Endometrial microvascular endothelial cells (primary cell): ENCODE measurements around the gene LONP2. TPM values are rescaled to one million over a fixed set of nuclear protein-coding genes. Genes with fewer than 3 reads are reported as not detected.

Source experiments
- in situ Hi-C: cut with HindIII; loops from 2 replicates; pipeline ENCODE4 v1.10.0; 2017; ENCODE audit warnings: low sequenced_read_pairs, low pct_unique_long_range_greater_than_20kb; ENCODE audit errors: inconsistent ontology term
- total RNA-seq: library from RNA; depleted of rRNA; stranded (reverse); fragments of >200 nt; gene quantifications from one replicate; pipeline ENCODE4 v1.2.3, GENCODE V29; 2015; ENCODE audit errors: inconsistent ontology term

Gene LONP2, protein sequence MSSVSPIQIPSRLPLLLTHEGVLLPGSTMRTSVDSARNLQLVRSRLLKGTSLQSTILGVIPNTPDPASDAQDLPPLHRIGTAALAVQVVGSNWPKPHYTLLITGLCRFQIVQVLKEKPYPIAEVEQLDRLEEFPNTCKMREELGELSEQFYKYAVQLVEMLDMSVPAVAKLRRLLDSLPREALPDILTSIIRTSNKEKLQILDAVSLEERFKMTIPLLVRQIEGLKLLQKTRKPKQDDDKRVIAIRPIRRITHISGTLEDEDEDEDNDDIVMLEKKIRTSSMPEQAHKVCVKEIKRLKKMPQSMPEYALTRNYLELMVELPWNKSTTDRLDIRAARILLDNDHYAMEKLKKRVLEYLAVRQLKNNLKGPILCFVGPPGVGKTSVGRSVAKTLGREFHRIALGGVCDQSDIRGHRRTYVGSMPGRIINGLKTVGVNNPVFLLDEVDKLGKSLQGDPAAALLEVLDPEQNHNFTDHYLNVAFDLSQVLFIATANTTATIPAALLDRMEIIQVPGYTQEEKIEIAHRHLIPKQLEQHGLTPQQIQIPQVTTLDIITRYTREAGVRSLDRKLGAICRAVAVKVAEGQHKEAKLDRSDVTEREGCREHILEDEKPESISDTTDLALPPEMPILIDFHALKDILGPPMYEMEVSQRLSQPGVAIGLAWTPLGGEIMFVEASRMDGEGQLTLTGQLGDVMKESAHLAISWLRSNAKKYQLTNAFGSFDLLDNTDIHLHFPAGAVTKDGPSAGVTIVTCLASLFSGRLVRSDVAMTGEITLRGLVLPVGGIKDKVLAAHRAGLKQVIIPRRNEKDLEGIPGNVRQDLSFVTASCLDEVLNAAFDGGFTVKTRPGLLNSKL
- 35.2 TPM for total RNA-seq

GRCh38 chr16:48244080-48244862 lies at the start of gene LONP2:
Gene LONP2 (plus strand): TSS chr16:48244300. CDS start chr16:48244389, 89 bp downstream.
- in situ Hi-C loops: no loop called here

DNA sequence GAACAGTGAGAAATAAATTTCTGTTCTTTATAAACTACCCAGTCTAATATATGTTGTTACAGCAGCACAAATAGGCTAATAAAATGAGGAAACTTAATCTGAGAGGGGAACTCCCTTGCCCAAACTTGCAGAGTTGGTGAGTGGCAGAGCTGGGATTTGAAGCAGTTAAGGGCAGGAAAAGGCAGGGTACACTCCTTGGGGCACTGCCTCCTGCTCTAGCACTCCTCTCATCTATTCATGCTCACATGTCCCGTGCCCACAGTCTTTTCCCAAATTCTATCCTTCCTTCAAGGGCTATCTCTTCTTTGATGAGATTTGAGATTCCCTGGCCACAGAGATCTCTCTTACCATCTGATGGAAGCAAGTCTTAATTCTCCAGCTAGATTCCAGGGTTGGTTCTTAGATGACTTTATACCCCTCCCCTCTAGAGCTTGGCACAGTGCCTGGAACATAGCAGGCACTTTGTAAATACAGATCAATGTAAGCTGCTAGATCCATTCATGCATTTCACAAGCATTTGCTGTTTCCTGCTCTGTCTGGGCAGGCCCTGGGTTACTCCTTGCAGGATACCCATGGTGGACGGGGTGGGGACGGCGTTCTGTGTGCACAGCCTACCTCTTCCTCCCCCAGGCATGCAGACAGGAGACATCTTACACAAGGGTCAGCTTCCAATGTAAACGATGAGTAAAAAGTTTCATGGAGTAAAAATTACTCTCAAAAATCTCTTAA lies 49.1 kb upstream of the LONP2 start:
- in situ Hi-C loops: no loop called here

- in situ Hi-C loops: no loop called here
Observed at GRCh38 chr16:48197294-48197693, 46.8 kb upstream of the LONP2 start.

GRCh38 chr16:48201515-48202201 lies 42.4 kb upstream of the LONP2 start:
- in situ Hi-C loops: no loop called here

DNA sequence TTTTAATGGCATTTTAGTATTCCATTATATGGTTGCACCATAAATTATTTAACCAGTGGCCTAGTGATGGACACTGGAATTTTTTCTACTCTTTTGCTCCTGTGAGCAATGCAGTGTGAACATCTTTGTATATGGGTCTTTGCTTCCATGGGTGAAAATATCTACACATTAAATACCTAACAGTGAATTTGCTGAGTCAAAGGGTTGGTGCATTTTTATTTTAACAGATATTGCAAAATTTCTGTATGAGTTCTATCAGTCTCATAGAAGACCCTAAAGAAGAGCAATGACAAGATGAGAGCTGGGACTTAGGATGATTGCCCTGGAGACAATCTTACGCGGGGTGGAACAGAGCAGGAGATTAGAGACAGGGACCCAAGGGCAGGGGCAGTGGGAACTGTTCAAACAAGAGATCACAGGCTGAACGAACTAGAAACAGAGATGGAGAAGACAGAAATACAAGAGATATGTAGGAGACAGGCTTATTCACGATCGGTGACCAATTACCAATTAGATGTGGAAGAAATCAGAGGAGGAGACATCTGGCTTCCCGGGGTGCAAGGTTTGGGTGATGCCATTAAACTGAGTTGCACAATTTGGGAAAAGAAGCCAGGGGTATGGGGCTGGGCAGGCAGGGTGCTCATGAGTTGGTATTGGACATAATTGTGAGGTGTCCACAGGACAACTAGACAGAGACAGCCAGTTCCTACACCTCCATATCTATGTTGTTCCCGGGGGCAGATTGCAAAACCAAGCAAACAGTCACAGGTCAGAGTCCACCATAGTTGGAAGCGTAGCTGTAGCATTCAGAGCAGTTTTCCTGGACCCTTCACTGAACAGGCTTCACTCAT lies 39.9 kb upstream of the LONP2 start:
- in situ Hi-C loops: no loop called here

- in situ Hi-C loops: no loop called here
Observed at GRCh38 chr16:48204825-48205151, 39.3 kb upstream of the LONP2 start.

DNA sequence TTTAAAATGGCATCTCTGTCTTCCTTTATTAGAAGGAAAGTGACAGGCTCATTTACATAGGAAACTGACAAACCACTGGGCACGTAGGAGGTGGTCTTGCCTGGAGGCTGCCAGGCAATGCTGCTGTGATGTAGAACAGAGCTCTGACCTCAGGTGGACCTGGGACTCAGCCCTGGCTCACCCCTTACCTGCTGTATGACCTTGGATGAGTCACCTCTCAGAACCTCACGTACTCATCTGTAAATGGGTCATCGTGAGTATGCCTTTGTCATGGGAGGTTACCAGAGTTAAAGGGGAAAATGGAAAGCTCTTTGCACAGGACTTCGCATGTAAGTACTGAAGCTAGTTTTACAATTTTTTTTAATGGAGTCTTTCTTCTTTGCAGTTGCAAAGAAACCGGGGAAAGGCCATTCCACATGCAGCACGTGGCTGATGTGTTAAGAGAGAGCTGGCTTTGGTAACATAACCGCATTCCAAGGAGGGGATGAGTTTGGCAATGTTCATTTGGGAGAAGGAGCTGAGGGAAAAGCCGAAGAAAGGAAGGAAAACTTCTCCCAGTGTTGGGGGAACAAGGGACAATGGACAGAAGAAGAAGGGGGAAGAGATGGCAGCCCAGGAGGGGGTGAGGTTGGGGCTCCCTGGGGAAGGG lies 37.4 kb upstream of the LONP2 start:
- in situ Hi-C loops: no loop called here

- in situ Hi-C loops: no loop called here
Observed at GRCh38 chr16:48210747-48211146, 33.4 kb upstream of the LONP2 start.

DNA sequence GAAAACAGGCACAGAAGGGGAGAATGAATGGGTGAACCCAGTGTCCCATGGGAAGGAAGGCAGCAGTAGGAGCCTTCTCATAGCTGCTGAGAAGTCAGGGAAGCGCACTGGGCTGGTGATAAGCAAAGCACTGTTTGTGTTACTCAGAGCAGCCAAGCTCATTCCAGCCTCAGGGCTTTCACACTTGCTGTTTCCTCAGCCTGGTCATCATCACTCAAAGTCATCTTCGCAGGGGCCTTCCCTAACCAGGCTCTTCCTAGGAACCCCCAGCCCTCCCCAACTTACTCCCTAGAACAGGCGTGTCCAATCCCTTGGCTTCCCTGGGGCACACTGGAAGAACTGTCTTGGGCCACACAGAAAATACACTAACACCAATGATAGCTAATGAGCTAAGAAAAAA lies 32.1 kb upstream of the LONP2 start:
- in situ Hi-C loops: no loop called here

DNA sequence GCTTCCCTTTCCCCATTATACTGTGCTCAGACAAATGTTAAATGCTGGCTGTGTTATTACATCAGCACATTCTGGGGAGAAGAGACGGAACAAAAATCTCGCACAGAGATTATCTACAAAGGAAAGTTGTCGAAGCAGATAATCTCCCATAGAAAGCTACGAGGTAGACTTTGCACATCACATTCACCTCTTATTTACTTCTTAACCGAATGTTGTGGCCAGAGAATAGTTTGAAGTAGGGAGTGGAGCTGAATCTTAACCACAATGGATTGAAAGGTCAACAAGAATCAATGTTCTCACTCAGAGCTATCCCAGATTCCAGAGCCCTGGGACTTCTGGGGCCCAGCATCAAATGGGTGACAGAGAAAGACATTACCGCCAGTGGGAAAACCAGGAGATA lies 28.4 kb upstream of the LONP2 start:
- in situ Hi-C loops: no loop called here

DNA sequence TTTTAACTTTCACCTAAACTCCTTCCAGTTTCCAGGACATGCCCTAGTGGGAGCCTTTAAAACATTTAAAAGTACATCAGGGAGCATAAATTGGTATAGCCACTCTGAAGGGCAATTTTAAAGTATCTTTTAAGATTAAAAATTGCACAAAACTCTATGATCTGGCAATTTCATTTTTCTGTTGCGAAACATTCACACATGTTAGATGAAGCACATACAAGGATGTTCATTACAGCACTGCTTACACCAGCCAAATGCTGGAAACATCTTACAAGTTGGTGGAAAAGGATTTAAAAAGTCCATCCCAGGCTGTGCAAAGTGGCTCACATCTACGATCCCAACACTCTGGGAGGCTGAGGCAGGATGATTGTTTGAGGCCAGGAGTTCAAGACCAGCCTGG lies 26.4 kb upstream of the LONP2 start:
- in situ Hi-C loops: no loop called here

DNA sequence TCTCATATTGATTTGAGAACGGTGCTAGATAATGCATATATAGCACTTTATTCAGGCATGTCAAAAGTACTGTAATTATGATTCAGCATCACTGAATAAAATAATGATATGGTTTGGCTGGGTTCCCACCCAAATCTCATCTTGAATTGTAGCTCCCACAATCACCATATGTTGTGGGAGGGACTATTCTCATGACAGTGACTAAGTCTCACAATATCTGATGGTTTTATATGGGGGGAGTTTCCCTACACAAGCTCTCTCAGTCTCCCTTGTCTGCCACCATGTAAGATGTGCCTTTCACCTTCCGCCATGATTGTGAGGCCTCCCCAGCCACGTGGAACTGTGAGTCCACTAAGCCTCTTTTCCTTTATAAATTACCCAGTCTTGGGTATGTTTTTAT lies 25.6 kb upstream of the LONP2 start:
- in situ Hi-C loops: no loop called here

DNA sequence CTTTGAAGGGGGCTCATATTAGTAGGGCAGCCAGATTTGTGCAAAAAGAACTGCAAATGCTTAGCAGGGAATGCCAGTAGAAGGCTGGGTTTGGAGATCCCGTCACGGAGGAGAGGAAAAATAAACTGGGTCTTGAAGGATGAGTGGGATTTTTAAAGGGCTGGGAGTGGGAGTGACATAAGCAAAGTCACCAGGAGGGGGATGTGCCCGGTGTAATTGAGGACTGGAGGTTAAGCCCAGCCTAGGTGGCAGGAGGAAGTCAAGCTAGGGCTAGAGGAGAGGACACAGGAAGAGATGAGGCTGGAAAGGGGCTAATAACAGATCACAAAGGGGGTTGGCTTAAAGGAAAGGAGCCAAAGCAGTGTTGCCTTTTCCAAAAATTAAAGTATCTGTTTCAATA lies 23.2 kb upstream of the LONP2 start:
- in situ Hi-C loops: no loop called here

- in situ Hi-C loops: no loop called here
Observed at GRCh38 chr16:48223490-48223889, 20.6 kb upstream of the LONP2 start.

GRCh38 chr16:48225456-48225855 lies 18.6 kb upstream of the LONP2 start:
- in situ Hi-C loops: no loop called here

GRCh38 chr16:48231727-48232492 lies 12.2 kb upstream of the LONP2 start:
- in situ Hi-C loops: no loop called here
